Thyroid gland (tissue), 4 donors: Measurements from ENCODE around the gene CTCF. TPM values are rescaled to one million over a fixed set of nuclear protein-coding genes. Genes with fewer than 3 reads are reported as not detected.
"Not testable (repeated sequence)": the region's sequence is repeated elsewhere in the genome, so short reads cannot be mapped to it uniquely, and the experiment has no call there.

Source experiments
- DNase-seq, 2 donors: peaks; one replicate each; pipeline ENCODE4 v3.0.0-alpha.2; 2019
- H3K27ac ChIP-seq, 3 donors: fragments of 200-600 bp; sonication (generic); 1 replicate in 2 of 3; 2 replicates in 1 of 3; pipeline ENCODE4 v1.5.1; 2016 to 2019; ENCODE audit warnings: mild to moderate bottlenecking in 1 of 3, moderate library complexity in 1 of 3
- H3K27me3 ChIP-seq: fragments of 200-600 bp; sonication (generic); one replicate; pipeline ENCODE4 v1.5.1; 2019
- H3K36me3 ChIP-seq, 2 donors: fragments of 200-600 bp; sonication (generic); one replicate each; pipeline ENCODE4 v1.5.1; 2016 to 2019
- H3K4me1 ChIP-seq, 2 donors: fragments of 200-600 bp; sonication (generic); one replicate each; pipeline ENCODE4 v1.5.1; 2017 to 2019
- H3K4me3 ChIP-seq, 3 donors: fragments of 200-600 bp; sonication (generic); replicated peaks in 1 of 3; 1 replicate in 2 of 3; 2 replicates in 1 of 3; pipeline ENCODE4 v1.5.1; 2016; ENCODE audit warnings: mild to moderate bottlenecking in 1 of 3
- H3K9me3 ChIP-seq: fragments of 200-600 bp; sonication (generic); one replicate; pipeline ENCODE4 v1.5.1; 2017
- POLR2A ChIP-seq, 2 donors: fragments of 450-650 bp; IDR thresholded peaks; one replicate each; pipeline ENCODE4 v1.6.1; 2017; ENCODE audit warnings: antibody characterized with exemption in 2 of 2, mild to moderate bottlenecking in 2 of 2, moderate library complexity in 1 of 2
- WGBS, 2 donors: methylation state at CpG; one replicate each; pipeline ENCODE4 v1.1.5; 2017; 5-methylcytosine and 5-hydroxymethylcytosine counted together
- intact Hi-C: fragments of 100-400 bp; cut with DNase I; formaldehyde crosslinking; loops from one replicate; pipeline ENCODE4 v1.15.1; 2023
- total RNA-seq, 4 donors: library from RNA; depleted of rRNA; stranded (reverse); fragments of >200 nt; gene quantifications; one replicate each; pipeline ENCODE4 v1.2.3, GENCODE V29; 2016
- TF ChIP-seq, protein P1 (sequence below), 6 experiments: fragments of 200-600 bp in 3 of 6; fragments of 450-650 bp in 3 of 6; sonication (generic) in 3 of 6; IDR thresholded peaks; one replicate each; pipeline ENCODE4 v1.5.1; 2016 to 2019; ENCODE audit warnings: antibody characterized with exemption in 6 of 6, mild to moderate bottlenecking in 2 of 6, inconsistent platforms in 1 of 6, moderate library complexity in 1 of 6

CTCF gene
- total RNA-seq, 4 donors from 2014 or later = 37.2 to 52.1 (median 47.2) TPM

DNA sequence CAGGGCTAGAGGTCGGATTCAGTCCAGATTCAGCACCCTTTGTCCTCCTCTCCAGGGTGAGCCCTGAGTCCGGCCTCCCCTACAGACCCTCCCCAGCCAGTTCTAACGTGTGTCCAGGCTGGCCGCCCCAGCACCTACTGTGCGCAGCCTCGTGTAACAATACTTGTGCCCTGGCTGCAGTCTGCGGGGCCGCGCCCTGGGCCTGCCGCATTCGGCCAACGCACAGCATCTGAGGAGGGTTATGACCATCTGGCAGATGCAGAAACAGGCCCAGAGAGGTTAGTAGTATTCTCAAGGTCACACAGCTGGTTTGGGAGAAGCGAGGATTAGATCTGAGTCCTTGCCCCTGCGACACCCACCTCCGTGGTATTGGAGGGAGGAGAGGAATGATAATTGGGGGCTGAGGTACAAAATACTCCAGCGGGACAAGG, 32.7 kb upstream of the CTCF start:
- no peaks in the 10 kb centered on the region for H3K36me3 ChIP-seq
- H3K4me3 ChIP-seq = peak overlapping the region; percentile 38 to 73 (median 70)
- DNase-seq = no peak
- peak overlapping the region; percentile 72 to 88 (median 80) for H3K27ac ChIP-seq
- H3K4me1 ChIP-seq = peaks cover 31 to 36% of the 10 kb centered on the region in 2 donors
- TF ChIP-seq, protein P1, sequence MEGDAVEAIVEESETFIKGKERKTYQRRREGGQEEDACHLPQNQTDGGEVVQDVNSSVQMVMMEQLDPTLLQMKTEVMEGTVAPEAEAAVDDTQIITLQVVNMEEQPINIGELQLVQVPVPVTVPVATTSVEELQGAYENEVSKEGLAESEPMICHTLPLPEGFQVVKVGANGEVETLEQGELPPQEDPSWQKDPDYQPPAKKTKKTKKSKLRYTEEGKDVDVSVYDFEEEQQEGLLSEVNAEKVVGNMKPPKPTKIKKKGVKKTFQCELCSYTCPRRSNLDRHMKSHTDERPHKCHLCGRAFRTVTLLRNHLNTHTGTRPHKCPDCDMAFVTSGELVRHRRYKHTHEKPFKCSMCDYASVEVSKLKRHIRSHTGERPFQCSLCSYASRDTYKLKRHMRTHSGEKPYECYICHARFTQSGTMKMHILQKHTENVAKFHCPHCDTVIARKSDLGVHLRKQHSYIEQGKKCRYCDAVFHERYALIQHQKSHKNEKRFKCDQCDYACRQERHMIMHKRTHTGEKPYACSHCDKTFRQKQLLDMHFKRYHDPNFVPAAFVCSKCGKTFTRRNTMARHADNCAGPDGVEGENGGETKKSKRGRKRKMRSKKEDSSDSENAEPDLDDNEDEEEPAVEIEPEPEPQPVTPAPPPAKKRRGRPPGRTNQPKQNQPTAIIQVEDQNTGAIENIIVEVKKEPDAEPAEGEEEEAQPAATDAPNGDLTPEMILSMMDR (IDR thresholded peaks at IDR 0.05) = no peak
- TF ChIP-seq POLR2A (IDR thresholded peaks at IDR 0.05) = no peak
- WGBS, 2 donors = 7 to 8% methylated on average over 12 to 16 of the region's 16 CpGs
- intact Hi-C loops = loop anchor here (5.0 kb wide), 1 partner anchor 33 kb away; the partner anchor contains the start of gene CTCF
- no peaks in the 10 kb centered on the region for H3K27me3 ChIP-seq
- no peaks in the 10 kb centered on the region for H3K9me3 ChIP-seq

DNA sequence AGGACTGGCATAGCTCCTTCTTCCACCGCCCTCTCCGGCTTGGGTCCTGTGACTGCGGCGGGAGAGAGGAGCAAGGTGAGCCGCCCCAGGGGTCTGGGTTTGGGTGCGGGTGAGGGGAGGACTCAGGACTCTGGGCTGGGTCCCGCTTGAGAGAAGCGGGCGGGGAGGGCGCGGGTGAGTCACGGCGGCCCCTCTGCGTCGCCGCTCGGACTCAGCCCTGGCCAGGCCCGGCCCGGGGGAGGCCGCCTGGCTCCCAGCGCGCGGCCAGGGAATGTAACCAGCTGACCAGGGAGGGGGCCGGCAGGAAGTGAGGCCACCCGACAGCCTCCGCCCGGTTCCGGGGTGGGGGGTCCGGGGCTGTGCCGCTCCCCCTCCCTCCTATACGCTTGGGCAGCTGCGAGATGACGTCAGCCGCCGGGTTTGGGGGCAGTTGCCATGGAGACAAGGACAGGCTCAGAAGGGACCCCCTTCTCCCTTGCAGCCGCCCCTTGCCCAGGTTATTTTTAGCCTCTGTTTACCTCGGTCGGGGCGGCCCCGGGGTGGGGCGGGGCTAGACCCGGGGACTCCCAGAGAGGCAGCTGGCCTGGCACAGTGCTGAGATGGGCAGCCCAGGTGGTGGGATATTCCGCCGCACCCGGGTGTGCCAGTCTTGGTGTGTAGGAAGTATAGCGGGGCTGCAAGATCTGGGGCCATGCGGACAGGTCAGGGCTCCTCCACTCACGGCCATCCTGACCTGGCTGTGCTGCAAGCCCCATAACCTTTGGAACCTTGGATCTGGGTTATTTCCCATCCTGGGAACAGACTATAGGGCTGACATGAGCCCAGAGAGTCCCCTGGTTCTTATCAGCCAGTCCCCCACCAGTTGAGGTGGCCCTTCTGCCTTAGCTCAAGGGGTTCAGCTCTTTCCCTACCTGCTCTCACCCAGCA, 32.0 kb upstream of the CTCF start:
- peak; percentile 72 for DNase-seq
- intact Hi-C loops = no loop called here
- Histone ChIP-seq H3K4me3 (peak overlapping the region; percentile 38 to 73 (median 70)), H3K27me3 (no peaks in the 10 kb centered on the region), H3K4me1 (peaks cover 31 to 39% of the 10 kb centered on the region in 2 donors), H3K27ac (peak overlapping the region; percentile 72 to 88 (median 80)), H3K9me3 (no peaks in the 10 kb centered on the region), H3K36me3 (no peaks in the 10 kb centered on the region)
- TF ChIP-seq POLR2A (IDR thresholded peaks at IDR 0.05) = peak; percentile 42 to 58
- TF ChIP-seq, protein P1 (IDR thresholded peaks at IDR 0.05) = no peak
- 7 to 13% methylated on average over 18 to 28 of the region's 48 CpGs for WGBS, 2 donors

DNA sequence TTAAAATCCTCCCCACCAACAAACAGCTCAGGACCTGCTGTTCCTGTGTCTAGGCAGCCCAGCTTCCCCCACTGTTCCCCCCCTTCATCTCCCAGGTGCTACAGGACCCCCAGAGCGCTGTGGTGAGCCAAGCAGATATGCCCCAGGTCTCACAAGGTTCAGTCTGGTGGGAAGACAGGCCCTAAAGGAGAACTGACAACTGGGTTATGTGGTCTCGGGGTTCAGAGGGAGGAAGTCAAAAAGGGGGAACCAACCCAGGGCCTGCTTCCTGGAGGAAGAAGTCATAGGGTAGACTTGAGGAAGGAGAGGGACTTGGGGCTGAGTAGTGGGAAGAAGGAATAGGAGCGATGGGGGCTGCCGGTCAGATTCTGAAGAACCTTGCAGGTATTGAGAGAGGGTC, 31.1 kb upstream of the CTCF start:
- TF ChIP-seq, protein P1 (IDR thresholded peaks at IDR 0.05) = no peak
- TF ChIP-seq POLR2A (IDR thresholded peaks at IDR 0.05) = no peak
- 87% methylated on average over 4 of the region's 4 CpGs for WGBS, 2 donors
- no peaks in the 10 kb centered on the region for H3K27me3 ChIP-seq
- H3K4me3 ChIP-seq = no peak overlapping the region
- peak overlapping the region in 2 of 3 donors; percentile 80 to 88 for H3K27ac ChIP-seq
- DNase-seq = no peak
- H3K9me3 ChIP-seq = no peaks in the 10 kb centered on the region
- no peaks in the 10 kb centered on the region for H3K36me3 ChIP-seq
- intact Hi-C loops = no loop called here
- peaks cover 31 to 48% of the 10 kb centered on the region in 2 donors for H3K4me1 ChIP-seq

DNA sequence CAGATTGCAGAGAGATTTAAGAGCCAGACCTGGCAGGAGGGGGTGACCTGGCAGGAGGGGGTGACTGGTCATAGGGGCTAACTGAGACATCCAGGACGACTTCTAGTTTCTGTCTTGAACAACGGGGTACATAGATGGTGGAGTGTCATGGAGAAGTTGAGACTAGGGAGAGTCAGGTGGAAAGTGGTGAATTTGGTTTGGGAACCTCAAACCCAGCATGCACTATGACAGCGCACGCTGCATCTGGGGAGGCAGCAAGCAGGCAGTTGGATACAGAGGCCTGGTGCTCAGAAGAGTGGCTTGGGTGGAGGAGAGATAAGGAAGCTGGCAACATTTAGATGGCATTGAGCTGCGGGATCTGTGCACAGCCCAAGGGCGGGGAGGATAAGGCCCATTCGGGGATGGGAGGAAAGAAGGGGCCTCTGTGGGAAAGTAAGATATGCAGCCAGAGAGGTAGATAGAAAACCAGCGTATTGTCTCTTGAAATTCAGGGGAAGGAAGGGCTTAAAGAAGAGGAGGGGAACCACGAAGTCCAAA, 29.2 kb upstream of the CTCF start:
- peaks cover 41 to 55% of the 10 kb centered on the region in 2 donors for H3K4me1 ChIP-seq
- no peak overlapping the region for H3K27ac ChIP-seq
- H3K4me3 ChIP-seq = no peak overlapping the region
- TF ChIP-seq POLR2A (IDR thresholded peaks at IDR 0.05) = no peak
- TF ChIP-seq, protein P1 (IDR thresholded peaks at IDR 0.05) = no peak
- no peaks in the 10 kb centered on the region for H3K27me3 ChIP-seq
- no peaks in the 10 kb centered on the region for H3K36me3 ChIP-seq
- WGBS, 2 donors = 85 to 86% methylated on average over 9 of the region's 9 CpGs
- no peaks in the 10 kb centered on the region for H3K9me3 ChIP-seq
- intact Hi-C loops = no loop called here
- no peak for DNase-seq

DNA sequence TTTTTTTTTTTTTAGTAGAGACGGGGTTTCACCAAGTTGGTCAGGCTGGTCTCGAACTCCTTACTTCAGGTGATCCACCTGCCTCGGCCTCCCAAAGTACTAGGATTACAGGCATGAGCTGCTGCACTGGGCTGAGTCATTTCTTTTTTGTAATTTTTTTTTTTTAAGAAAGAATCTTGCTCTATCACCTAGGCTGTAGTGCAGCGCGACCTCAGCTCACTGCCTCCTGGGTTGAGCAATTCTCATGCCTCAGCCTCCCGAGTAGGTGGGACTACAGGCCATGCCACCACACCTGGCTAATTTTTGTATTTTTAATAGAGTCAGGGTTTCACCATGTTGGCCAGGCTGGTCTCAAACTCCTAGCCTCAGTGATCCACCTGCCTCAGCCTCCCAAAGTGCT, 28.3 kb upstream of the CTCF start:
- H3K4me3 ChIP-seq, DNase-seq, H3K9me3 ChIP-seq, H3K36me3 ChIP-seq, intact Hi-C loops, H3K27me3 ChIP-seq, H3K27ac ChIP-seq: not testable (repeated sequence)
- 88 to 90% methylated on average over 6 of the region's 6 CpGs for WGBS, 2 donors
- peaks cover 49 to 57% of the 10 kb centered on the region in 2 donors for H3K4me1 ChIP-seq
